Erythroblast (primary cell): Measurements from ENCODE around the gene COBL.

Experiments used
- DNase-seq, 2 experiments: peaks; one replicate each; lab custom pipeline; 2025; lab: John Stamatoyannopoulos, UW
- GATA1 ChIP-seq: IDR thresholded peaks from 2 replicates; pipeline ENCODE4 v1.6.1; 2011; ENCODE audit warnings: low read depth, mild to moderate bottlenecking, control low read depth, low read length, moderate library complexity
- POLR2A ChIP-seq: IDR thresholded peaks from 2 replicates; pipeline ENCODE4 v1.6.1; 2011; ENCODE audit warnings: mild to moderate bottlenecking, low read length

COBL gene

DNA sequence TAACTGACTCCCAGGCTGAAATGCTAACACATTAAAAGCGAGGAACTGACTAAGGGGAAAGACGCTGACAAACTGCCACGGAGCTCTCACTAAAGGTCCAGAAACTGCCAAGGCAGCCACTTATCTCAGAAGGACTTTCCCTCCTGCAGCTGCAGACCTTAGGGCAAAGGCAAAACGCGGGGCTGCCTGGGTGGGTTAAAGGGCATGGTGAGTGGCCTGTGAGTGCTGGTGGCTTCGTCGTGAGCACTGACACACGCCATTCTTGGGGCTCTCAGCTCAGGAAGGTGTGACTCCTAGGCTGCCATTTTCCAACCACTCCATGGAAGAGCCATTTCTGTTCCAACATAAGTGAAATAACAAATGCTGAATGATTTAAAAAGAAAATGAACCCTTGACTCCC lies 232.5 kb downstream of the COBL start:
- TF ChIP-seq POLR2A (no peak), GATA1 (no peak)
- DNase-seq: no peak

DNA sequence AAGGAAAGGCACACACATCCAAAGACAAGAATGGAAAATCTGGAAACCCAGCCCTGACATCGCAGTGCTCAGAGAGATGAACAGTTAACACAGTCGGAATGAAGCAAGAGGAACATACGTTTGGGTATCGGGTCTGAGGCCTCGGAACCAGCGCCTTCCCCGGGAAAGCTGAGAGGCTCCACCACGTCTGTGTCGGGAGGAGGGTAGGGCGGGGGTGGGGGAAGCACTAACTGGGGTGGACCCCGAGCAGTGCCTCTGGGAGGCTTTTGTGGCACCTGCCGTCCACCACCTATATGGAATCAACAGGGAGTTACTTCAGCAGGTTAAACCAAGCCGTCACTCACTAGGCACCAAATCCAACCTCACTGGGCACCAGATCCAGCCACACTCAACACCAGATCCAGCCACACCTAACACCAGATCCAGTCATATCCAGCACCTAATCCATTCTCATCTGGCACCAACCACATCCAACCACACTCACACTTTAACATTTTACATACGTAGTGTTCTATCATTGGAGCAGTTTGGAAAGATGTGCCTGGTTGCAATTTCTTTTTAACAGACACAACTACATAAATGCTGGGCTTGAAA lies 233.6 kb downstream of the COBL start:
- DNase-seq: no peak

DNA sequence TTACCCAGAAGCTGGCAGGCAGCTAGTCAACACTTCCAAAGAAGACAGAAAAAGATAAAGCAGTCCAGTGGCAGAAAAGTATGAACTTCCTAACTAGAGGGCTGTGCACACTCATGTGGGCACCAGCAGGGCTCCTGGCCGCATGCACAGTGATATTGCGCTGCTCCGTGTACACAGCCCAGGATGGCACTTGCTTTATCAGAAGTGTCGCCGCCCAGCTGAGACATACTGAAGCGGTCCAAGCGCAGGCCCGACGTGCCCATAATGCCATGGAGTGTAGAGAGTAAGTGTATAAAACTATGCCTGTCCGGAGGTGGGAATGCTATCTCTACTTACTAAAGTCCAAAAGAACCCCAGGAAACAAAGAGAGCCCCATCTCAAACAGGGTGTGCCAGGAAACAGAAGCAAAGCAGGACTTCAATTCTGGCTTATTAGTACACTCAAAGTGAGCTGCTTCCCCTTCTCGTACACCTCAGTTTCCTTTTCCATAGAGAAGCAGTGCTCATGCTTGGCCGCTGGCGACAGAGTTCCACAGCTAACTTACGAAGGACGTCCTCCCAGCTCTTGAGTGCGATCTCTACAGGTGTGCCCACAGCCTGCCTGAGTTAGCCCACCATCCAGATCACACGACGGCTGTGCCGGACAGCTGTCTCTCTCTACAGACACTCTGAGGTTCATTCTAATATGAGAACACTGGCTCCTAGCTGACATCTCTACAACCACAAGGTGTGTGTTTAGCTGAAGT lies 234.3 kb downstream of the COBL start:
- no peak for DNase-seq
- TF ChIP-seq GATA1 (no peak), POLR2A (no peak)

More for the DNA sequence above, 233.6 kb downstream of the COBL start:
- no peak for TF ChIP-seq POLR2A
- no peak for TF ChIP-seq GATA1

DNA sequence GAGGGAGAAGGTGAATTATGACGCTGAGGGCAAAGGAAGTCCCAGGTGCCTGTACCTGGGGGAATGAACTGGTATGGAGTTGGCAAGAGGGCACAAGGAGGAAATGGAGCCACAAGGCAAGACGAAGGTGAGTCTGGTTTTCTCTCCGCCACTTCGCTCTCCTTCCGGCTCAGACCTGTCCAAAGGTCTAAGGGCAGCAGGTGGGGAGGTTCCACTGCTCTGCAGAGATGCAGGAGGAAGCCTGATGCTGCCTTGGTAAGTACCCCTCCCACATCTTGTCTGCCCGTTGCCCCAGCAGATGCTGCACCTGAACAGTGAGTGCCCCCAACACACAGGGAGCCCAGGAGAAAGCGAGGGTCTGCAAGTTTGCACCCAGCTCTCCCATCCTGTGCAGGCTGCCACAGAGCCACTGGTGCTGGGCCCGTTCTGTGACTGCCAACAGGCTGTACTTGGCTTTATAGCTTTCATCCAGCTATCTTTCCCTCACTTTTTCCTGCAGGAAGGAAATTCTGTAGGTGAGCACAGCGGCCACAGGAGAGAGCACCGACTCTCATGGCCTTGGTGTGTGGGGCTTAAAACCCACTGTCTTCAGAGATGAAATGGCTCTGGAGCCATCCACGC lies 235.2 kb downstream of the COBL start:
- no peak for DNase-seq
- TF ChIP-seq POLR2A: no peak
- no peak for TF ChIP-seq GATA1

DNA sequence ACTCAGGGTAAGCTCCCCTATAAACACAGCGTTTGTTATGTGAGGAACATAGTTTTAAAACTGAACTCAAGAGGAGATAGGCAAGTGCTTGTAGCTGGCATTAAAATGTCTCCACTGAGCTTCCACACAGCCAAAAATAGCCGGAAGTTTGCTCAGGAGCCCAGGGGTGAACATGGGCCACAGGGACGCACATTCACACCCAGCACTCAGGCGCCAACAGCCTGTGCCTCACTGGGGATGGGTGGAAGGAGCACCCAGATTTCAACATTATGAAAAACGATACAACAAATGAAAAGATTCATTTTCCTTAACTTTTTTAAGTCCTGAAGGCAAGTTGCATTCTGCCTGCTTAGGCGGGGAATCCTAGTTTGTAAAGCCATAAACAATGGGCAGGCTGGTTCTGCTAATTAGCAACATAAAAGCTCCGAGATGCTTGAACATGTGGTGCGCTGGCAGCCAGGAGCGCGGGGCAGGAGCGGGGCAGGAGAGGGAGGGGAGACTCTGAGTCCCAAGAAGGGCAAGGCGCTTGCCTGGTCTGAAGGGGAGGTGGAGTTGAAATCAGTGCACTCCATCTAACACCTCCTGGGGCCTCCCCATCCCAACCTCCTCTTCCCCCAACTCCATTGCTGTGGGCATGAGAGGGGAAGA lies 235.9 kb downstream of the COBL start:
- no peak for TF ChIP-seq POLR2A
- TF ChIP-seq GATA1: no peak

DNA sequence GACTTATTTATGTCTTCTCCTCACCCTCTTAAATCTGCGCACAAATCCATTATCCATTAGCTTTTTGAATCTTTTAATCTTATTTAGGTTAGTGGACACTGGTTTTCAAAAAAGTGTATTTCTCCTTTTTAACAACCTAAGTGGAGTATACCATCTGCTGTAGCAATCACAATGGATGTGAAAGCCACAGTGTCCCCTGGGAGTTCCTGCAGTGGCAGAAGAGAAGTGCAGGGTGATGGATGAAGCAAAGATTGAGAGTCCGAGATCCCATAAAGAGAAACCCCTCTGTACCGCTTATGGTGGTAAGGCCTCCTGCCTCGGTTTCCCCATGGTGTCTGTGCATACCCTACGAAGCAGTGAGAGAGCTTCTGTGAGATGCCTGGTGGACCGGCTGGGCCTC lies 236.4 kb downstream of the COBL start:
- no peak for DNase-seq
- TF ChIP-seq POLR2A (no peak), GATA1 (no peak)

More for the DNA sequence above, 235.9 kb downstream of the COBL start:
- DNase-seq: no peak

DNA sequence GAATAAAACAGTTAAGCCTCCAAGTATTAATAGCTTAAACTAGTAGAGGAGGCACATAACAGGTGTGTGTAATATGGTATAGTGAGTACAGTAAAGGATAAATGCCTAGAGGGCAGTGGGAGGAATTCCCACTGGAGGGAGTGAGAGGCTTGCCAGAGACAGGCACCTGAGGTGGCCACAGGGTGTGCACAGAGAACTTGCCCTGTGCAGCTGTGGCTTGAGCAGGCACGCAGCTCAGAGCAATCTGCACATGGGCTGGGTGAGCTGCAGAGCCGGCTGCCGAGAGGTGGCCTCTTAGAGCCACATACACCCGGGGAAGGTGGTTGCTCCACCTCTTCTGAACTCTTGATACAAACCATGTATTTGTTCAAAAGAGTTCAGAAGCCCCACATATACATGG lies 237.1 kb downstream of the COBL start:
- TF ChIP-seq GATA1: no peak
- no peak for TF ChIP-seq POLR2A
- DNase-seq: no peak

DNA sequence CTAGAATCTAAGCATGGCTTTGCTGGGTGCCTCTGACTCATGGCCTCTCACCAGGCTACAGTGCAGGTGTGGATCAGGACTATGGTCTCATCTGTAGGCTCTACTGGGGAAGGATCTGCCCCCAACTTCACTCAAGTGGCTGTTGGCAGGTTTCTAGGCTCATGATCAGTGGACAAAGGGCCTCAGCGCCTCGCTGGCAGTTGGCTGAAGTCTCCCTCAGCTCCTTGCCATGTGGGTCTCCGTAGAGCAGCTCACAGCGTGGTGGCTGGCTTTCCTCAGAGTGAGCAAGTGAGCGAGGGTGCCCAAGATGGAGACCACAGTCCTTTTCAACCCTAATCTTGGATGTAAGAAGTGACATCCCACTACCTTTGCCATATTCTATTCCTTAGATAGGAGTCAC lies 238.0 kb downstream of the COBL start:
- no peak for DNase-seq
- no peak for TF ChIP-seq POLR2A
- no peak for TF ChIP-seq GATA1

DNA sequence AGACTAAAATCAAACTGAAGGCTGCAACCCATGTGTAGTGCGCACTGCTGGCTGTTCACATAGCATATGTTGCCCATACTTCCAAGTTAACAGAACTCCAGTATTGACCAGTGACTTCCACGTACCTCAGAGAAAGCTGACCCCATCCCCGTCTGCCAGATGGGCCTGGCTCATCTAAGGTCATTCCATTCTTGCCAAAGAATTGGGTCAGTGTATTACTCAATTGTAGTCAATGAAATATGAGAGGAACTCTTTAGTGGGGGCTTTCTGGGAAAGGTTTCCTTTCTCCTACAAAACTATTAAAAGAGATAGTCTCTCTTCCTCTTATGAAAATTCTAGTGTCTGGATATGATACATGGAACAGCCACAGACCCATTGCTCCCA lies 238.6 kb downstream of the COBL start:
- DNase-seq: no peak
- TF ChIP-seq POLR2A: no peak
- TF ChIP-seq GATA1: no peak

DNA sequence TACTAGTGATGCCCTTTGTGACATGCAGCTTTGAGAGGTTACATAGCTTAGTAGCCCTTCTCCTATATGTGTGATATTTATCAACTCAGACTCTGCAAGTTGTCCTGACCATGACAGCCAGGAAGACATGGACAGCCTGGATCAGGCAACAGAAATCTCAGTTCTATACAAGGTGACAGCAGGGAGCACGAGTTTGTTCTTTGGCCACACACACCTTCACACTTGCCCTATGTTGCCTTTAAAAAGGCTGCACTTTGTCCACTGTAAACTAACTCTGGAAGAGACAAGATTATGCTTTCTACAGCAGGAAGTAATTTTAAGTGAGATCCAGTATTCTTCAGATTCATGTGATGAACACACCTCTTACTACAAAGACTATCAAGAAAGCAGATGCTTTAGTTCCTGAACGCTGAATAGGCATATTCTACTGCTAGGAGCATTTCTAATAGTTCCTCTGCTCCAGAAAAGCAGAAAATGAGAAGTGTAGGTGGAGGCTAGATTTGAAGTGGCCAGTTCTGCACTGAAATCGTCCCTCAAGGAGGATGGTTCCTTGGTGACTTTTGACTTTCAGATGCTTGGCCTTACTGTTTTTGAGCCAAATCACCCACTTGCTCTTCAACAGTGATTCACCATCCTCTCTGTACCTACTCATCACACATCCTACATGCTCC lies 239.2 kb downstream of the COBL start:
- DNase-seq: no peak
- TF ChIP-seq POLR2A (no peak), GATA1 (no peak)

DNA sequence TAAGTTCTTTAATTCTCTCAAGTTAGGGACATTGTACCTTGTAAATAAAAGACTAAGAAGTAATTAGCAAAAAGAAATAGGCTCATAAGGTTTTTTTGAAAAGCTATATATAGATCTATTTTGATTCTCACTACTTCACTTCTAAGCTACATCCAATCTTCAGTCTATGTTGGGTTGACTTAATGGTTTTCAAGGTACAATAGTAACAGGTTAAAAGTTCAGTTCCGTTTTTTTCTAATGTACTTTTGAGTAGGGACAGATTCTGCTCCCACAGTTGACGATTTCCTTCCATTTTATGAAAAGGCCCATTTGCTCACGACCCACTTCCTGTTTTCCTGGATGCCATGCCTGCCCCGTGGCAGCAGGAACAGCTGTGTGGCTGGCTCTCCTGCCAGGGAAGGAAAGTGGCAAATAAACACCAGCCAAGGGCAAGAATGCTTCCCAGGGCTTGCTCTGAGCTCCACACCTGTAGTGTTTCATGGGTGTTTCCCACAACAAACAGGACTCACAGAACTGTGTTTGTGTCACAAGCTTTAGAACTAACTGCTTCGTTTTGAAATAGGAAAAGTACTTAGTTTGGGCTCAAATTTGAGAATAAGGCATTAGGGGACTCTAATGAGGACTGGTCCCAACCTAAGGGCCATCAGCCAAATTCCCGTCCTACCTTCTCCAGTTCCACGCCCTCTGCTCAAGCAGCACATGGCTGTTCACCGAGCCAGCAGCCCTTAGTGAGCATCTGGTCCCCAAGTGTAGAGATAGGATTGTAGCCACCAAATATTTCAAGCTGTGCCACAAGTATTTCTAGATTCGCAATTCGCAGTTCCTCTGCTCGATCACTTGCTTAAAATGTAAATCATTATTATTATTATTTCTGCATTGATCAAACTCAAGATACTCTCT lies 240.7 kb downstream of the COBL start:
- no peak for DNase-seq
- TF ChIP-seq GATA1 (no peak), POLR2A (no peak)

DNA sequence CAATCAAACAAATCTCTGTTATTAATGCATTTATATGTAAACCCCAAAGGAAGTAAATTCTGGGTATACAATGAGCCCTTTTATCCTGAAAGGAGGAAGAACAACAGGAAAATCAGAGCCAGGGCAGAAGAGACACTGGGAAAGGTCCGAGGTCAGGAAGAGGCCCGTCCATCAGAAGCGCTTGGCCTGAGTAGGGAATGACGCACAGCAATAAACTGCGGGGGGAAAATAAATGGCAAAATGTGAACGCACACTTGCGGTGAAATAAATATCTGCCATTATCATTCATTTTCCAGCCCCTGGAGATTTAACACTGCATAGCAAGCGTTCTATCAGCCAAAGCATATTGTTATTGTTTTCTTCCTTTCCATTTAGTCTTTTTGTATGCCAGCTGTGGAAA lies 243.4 kb downstream of the COBL start:
- no peak for DNase-seq
- no peak for TF ChIP-seq GATA1
- no peak for TF ChIP-seq POLR2A

DNA sequence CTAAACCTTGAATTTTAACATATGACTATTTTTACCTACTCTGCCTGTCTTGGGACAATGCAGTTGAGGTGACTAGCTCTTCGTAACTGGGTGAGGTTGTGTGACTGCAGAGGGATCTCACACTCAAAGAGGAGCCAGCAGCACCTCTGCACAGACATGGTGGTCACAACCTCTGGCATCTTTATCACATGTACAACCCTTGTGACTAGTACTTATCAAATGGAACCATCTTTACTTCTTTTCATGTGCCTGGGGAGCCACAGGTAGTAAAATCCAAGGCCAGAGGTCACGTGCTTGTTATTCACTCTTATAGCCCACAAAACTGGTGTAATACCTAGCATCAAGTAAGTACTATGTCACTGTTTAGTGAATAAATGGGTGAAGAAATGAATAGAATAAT lies 244.3 kb downstream of the COBL start:
- DNase-seq: no peak
- no peak for TF ChIP-seq POLR2A
- no peak for TF ChIP-seq GATA1
